Measurements from ENCODE around the gene ADARB2. TPM values are rescaled to one million over a fixed set of nuclear protein-coding genes. Genes with fewer than 3 reads are reported as not detected.

Gene ADARB2
- total RNA-seq, 3 donors from 2014 or later (not counting 1 experiment from before 2014, with no cell fraction given): 0.27 to 0.78 (median 0.40) TPM

- TF ChIP-seq, protein P1, sequence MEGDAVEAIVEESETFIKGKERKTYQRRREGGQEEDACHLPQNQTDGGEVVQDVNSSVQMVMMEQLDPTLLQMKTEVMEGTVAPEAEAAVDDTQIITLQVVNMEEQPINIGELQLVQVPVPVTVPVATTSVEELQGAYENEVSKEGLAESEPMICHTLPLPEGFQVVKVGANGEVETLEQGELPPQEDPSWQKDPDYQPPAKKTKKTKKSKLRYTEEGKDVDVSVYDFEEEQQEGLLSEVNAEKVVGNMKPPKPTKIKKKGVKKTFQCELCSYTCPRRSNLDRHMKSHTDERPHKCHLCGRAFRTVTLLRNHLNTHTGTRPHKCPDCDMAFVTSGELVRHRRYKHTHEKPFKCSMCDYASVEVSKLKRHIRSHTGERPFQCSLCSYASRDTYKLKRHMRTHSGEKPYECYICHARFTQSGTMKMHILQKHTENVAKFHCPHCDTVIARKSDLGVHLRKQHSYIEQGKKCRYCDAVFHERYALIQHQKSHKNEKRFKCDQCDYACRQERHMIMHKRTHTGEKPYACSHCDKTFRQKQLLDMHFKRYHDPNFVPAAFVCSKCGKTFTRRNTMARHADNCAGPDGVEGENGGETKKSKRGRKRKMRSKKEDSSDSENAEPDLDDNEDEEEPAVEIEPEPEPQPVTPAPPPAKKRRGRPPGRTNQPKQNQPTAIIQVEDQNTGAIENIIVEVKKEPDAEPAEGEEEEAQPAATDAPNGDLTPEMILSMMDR (IDR thresholded peaks at IDR 0.05): no peak
- Mint-ChIP-seq H3K9me3 (no peaks in the 10 kb centered on the region), H3K4me3 (no peak overlapping the region), H3K27ac (no peak overlapping the region), H3K36me3 (no peaks in the 10 kb centered on the region), H3K27me3 (ENCODE audit: low read depth in 2 of 2) (peaks cover 4 to 7% of the 10 kb centered on the region in 2 donors), H3K4me1 (no peaks in the 10 kb centered on the region)
- ATAC-seq (no peak), DNase-seq (no peak)
- no peaks in the 10 kb centered on the region for H3K9me3 ChIP-seq (ENCODE audit: control insufficient read depth, insufficient read depth, low read length)
- intact Hi-C loops (cut with micrococcal nuclease): no loop called here
- H3K4me1 ChIP-seq (ENCODE audit: control insufficient read depth, insufficient read depth, low read length): no peaks in the 10 kb centered on the region
- H3K4me3 ChIP-seq (ENCODE audit: low read length): no peak overlapping the region
- WGBS (ENCODE audit: insufficient coverage): 85% methylated on average over 10 of the region's 10 CpGs
- no peak overlapping the region for H3K27ac ChIP-seq (ENCODE audit: low read length)
- H3K27me3 ChIP-seq (ENCODE audit: control insufficient read depth, insufficient read depth, low read length): no peaks in the 10 kb centered on the region
- H3K36me3 ChIP-seq (ENCODE audit: control insufficient read depth, insufficient read depth, low read length): no peaks in the 10 kb centered on the region
Observed at GRCh38 chr10:1601406-1601805, 135.9 kb downstream of the ADARB2 start.

GRCh38 chr10:1600861-1601260 is 136.5 kb downstream of the ADARB2 start:
- H3K4me1 Mint-ChIP-seq: no peaks in the 10 kb centered on the region
- TF ChIP-seq, protein P1 (IDR thresholded peaks at IDR 0.05): no peak
- no peaks in the 10 kb centered on the region for H3K36me3 Mint-ChIP-seq
- no peaks in the 10 kb centered on the region for H3K9me3 Mint-ChIP-seq
- 84% methylated on average over 9 of the region's 9 CpGs for WGBS (ENCODE audit: insufficient coverage)
- H3K36me3 ChIP-seq (ENCODE audit: control insufficient read depth, insufficient read depth, low read length): no peaks in the 10 kb centered on the region
- no peak overlapping the region for H3K4me3 ChIP-seq (ENCODE audit: low read length)
- H3K27me3 Mint-ChIP-seq (ENCODE audit: low read depth in 2 of 2): peaks cover 9 to 10% of the 10 kb centered on the region in 2 donors
- H3K9me3 ChIP-seq (ENCODE audit: control insufficient read depth, insufficient read depth, low read length): no peaks in the 10 kb centered on the region
- H3K4me1 ChIP-seq (ENCODE audit: control insufficient read depth, insufficient read depth, low read length): no peaks in the 10 kb centered on the region
- H3K27ac Mint-ChIP-seq: no peak overlapping the region
- H3K4me3 Mint-ChIP-seq: no peak overlapping the region
- H3K27ac ChIP-seq (ENCODE audit: low read length): no peak overlapping the region
- DNase-seq: no peak
- H3K27me3 ChIP-seq (ENCODE audit: control insufficient read depth, insufficient read depth, low read length): no peaks in the 10 kb centered on the region
- intact Hi-C loops (cut with micrococcal nuclease): no loop called here
- ATAC-seq: no peak

- H3K4me1 ChIP-seq (ENCODE audit: control insufficient read depth, insufficient read depth, low read length): no peaks in the 10 kb centered on the region
- H3K27ac ChIP-seq (ENCODE audit: low read length): no peak overlapping the region
- no peak overlapping the region for H3K4me3 ChIP-seq (ENCODE audit: low read length)
- DNase-seq (no peak), ATAC-seq (no peak)
- H3K4me1 Mint-ChIP-seq: no peaks in the 10 kb centered on the region
- intact Hi-C loops (cut with micrococcal nuclease): no loop called here
- H3K27me3 ChIP-seq (ENCODE audit: control insufficient read depth, insufficient read depth, low read length): no peaks in the 10 kb centered on the region
- H3K9me3 ChIP-seq (ENCODE audit: control insufficient read depth, insufficient read depth, low read length): no peaks in the 10 kb centered on the region
- H3K36me3 Mint-ChIP-seq: no peaks in the 10 kb centered on the region
- H3K27ac Mint-ChIP-seq: no peak overlapping the region
- no peaks in the 10 kb centered on the region for H3K36me3 ChIP-seq (ENCODE audit: control insufficient read depth, insufficient read depth, low read length)
- H3K27me3 Mint-ChIP-seq (ENCODE audit: low read depth in 2 of 2): peaks cover 4 to 9% of the 10 kb centered on the region in 2 donors
- H3K4me3 Mint-ChIP-seq: no peak overlapping the region
- WGBS (ENCODE audit: insufficient coverage): 92% methylated on average over 20 of the region's 20 CpGs
- TF ChIP-seq, protein P1 (IDR thresholded peaks at IDR 0.05): no peak
- H3K9me3 Mint-ChIP-seq: no peaks in the 10 kb centered on the region
Observed at GRCh38 chr10:1598393-1599153, 138.8 kb downstream of the ADARB2 start.
